ENCODE measurements around the gene STPG2.
"Not testable (repeated sequence)": the region's sequence is repeated elsewhere in the genome, so short reads cannot be mapped to it uniquely, and the experiment has no call there.

DNA sequence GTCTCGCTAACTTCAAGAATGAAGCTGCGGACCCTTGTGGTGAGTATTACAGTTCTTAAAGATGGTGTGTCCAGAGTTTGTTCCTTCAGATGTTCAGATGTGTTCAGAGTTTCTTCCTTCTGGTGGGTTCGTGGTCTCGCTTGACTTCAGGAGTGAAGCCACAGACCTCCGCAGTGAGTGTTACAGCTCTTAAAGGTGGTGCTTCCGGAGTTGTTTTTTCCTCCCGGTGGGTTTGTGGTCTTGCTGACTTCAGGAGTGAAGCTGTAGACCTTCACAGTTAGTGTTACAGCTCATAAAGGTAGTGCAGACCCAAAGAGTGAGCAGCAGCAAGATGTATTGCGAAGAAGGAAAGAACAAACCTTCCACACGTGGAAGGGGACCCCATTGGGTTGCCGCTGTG is 592.6 kb downstream of the STPG2 start:
- not testable (repeated sequence) for TF ChIP-seq EZH2 (optimal IDR thresholded peaks at IDR 0.05; ENCODE audit: low read depth, low read length)
- TF ChIP-seq, protein P1, sequence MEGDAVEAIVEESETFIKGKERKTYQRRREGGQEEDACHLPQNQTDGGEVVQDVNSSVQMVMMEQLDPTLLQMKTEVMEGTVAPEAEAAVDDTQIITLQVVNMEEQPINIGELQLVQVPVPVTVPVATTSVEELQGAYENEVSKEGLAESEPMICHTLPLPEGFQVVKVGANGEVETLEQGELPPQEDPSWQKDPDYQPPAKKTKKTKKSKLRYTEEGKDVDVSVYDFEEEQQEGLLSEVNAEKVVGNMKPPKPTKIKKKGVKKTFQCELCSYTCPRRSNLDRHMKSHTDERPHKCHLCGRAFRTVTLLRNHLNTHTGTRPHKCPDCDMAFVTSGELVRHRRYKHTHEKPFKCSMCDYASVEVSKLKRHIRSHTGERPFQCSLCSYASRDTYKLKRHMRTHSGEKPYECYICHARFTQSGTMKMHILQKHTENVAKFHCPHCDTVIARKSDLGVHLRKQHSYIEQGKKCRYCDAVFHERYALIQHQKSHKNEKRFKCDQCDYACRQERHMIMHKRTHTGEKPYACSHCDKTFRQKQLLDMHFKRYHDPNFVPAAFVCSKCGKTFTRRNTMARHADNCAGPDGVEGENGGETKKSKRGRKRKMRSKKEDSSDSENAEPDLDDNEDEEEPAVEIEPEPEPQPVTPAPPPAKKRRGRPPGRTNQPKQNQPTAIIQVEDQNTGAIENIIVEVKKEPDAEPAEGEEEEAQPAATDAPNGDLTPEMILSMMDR (IDR thresholded peaks at IDR 0.05; ENCODE audit: low read length), result not testable (repeated sequence)
